H1 (cell line): ENCODE data around the gene MIS18A.

Experiments
- CTCF ChIP-seq, 3 experiments: IDR thresholded peaks; 1 replicate in 2 of 3; 2 replicates in 1 of 3; pipeline versions ENCODE4 v1.5.1 to v1.6.1; 2011; ENCODE audit warnings: low read length in 3 of 3, mild to moderate bottlenecking in 3 of 3, inconsistent platforms in 2 of 3, low read depth in 1 of 3, moderate library complexity in 1 of 3; ENCODE audit not compliant: insufficient read depth in 1 of 3; ENCODE audit errors: control extremely low read depth in 1 of 3
- MAX ChIP-seq: IDR thresholded peaks from 2 replicates; pipeline ENCODE4 v1.6.1; 2012; ENCODE audit warnings: inconsistent platforms
- SRF ChIP-seq: IDR thresholded peaks from 2 replicates; pipeline ENCODE4 v1.6.1; 2011; ENCODE audit warnings: mild to moderate bottlenecking, low read depth, low read length, moderate library complexity
- TF ChIP-seq, protein P1 (sequence below): IDR thresholded peaks from 2 replicates; pipeline ENCODE4 v1.6.1; 2012; ENCODE audit warnings: inconsistent platforms

DNA sequence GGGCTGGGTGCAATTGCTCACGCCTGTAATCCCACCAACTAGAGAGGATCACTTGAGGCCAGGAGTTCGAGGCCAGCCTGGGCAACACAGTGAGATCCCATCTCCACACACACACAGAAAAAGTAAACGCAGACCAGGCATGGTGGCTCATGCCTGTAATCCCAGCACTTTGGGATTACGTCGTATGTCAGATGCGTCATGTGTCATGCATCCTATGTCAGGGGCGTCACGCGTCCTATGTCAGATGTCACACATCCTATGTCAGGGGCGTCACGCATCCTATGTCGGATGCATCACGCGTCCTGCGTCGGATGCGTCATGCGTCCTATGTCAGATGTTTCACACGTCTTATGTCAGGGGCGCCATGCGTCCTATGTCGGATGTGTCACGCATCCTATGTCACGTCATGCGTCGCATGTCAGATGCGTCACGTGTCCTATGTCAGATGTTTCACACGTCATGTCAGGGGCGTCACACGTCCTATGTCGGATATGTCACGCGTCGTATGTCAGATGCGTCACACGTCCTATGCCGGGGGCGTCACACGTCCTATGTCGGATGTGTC lies 21.4 kb upstream of the MIS18A start:
- no peak for TF ChIP-seq CTCF (IDR thresholded peaks at IDR 0.05; ENCODE audit: control extremely low read depth in 1 of 3, insufficient read depth in 1 of 3, low read depth in 1 of 3, low read length in 3 of 3)
- TF ChIP-seq, protein P1, sequence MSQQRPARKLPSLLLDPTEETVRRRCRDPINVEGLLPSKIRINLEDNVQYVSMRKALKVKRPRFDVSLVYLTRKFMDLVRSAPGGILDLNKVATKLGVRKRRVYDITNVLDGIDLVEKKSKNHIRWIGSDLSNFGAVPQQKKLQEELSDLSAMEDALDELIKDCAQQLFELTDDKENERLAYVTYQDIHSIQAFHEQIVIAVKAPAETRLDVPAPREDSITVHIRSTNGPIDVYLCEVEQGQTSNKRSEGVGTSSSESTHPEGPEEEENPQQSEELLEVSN: no peak
- no peak for TF ChIP-seq MAX
- no peak for TF ChIP-seq SRF
